CD4-positive, alpha-beta T cell (primary cell): ENCODE results near the gene KCNQ1OT1. TPM values are rescaled to one million over a fixed set of nuclear protein-coding genes. Genes with fewer than 3 reads are reported as not detected.

ENCODE experiments used
- ATAC-seq: fragments of 200-7000 bp; cut with Tn5 transposase; one replicate; pipeline ENCODE4 v1.10.0; 2022; ENCODE audit warnings: mild to moderate bottlenecking; ENCODE audit not compliant: poor library complexity
- CTCF ChIA-PET: fragments of 350-600 bp; sonication (Branson Sonifier 250); formaldehyde crosslinking; loops from one replicate; lab custom pipeline; 2021; ENCODE audit warnings: antibody characterized with exemption, inconsistent platforms; lab: Charles Lee
- POLR2A ChIA-PET: fragments of 350-600 bp; sonication (Branson Sonifier 250); formaldehyde crosslinking; loops from one replicate; lab custom pipeline; 2021; ENCODE audit warnings: antibody characterized with exemption, inconsistent platforms; lab: Charles Lee
- DNase-seq, 14 experiments: peaks; one replicate each; pipeline ENCODE4 v3.0.0-alpha.2; 2013 to 2020; ENCODE audit warnings: mixed read lengths in 2 of 14
- H3K27ac ChIP-seq, 2 donors: one replicate each; pipeline versions ENCODE4 v1.5.1 to v1.7.0; 2013; ENCODE audit warnings: low read length in 2 of 2, low read depth in 1 of 2, mild to moderate bottlenecking in 1 of 2
- H3K27me3 ChIP-seq, 2 experiments: 1 replicate in 1 of 2; 2 replicates in 1 of 2; pipeline versions ENCODE4 v1.6.1 to v1.7.0; 2013; ENCODE audit warnings: low read length in 2 of 2, control low read depth in 1 of 2, mild to moderate bottlenecking in 1 of 2, moderate library complexity in 1 of 2; ENCODE audit not compliant: insufficient read depth in 2 of 2, control insufficient read depth in 1 of 2
- H3K36me3 ChIP-seq: one replicate; pipeline ENCODE4 v1.6.1; 2013; ENCODE audit warnings: low read length, control low read depth; ENCODE audit not compliant: insufficient read depth
- H3K4me1 ChIP-seq: one replicate; pipeline ENCODE4 v1.6.1; 2013; ENCODE audit warnings: low read length, control low read depth; ENCODE audit not compliant: insufficient read depth
- H3K4me3 ChIP-seq: one replicate; pipeline ENCODE4 v1.5.1; 2013; ENCODE audit warnings: mild to moderate bottlenecking, low read length, moderate library complexity
- H3K9me3 ChIP-seq, 2 experiments: 1 replicate in 1 of 2; 2 replicates in 1 of 2; pipeline versions ENCODE4 v1.6.1 to v1.7.0; 2013; ENCODE audit warnings: low read length in 2 of 2, mild to moderate bottlenecking in 2 of 2, control low read depth in 1 of 2, moderate library complexity in 1 of 2; ENCODE audit not compliant: control insufficient read depth in 1 of 2, insufficient read depth in 1 of 2
- H3K27ac Mint-ChIP-seq: one replicate; pipeline ENCODE4 v1.8.0; 2020; ENCODE audit warnings: mixed read lengths
- H3K27me3 Mint-ChIP-seq: one replicate; pipeline ENCODE4 v1.8.0; 2021; ENCODE audit warnings: mixed read lengths
- H3K36me3 Mint-ChIP-seq: one replicate; pipeline ENCODE4 v1.8.0; 2021; ENCODE audit warnings: low read depth, mixed read lengths
- H3K4me1 Mint-ChIP-seq: one replicate; pipeline ENCODE4 v1.8.0; 2021; ENCODE audit warnings: low read depth, mixed read lengths
- H3K4me3 Mint-ChIP-seq: one replicate; pipeline ENCODE4 v1.8.0; 2020; ENCODE audit warnings: mild to moderate bottlenecking, mixed read lengths
- H3K9me3 Mint-ChIP-seq: one replicate; pipeline ENCODE4 v1.8.0; 2020; ENCODE audit warnings: mixed read lengths
- CTCF ChIP-seq: fragments of 200-600 bp; IDR thresholded peaks from one replicate; pipeline ENCODE4 v1.8.0; 2022; ENCODE audit warnings: antibody characterized with exemption, mild to moderate bottlenecking
- intact Hi-C, 2 experiments: fragments of 100-400 bp; cut with DNase I in 1 of 2; cut with micrococcal nuclease in 1 of 2; formaldehyde crosslinking; loops; one replicate each; pipeline versions ENCODE4 v1.15.1 to v1.9.0; 2023 to 2025; cut with DNase I, micrococcal nuclease
- total RNA-seq, 174 experiments: library from RNA in 2 of 174; stranded (reverse) in 2 of 174; gene quantifications; one replicate each; pipeline ENCODE4 v1.2.3 and lab custom pipeline; 2021 to 2026

KCNQ1OT1 gene
- total RNA-seq, 2 experiments from 2014 or later: 0.17 to 0.22 TPM

GRCh38 chr11:2593393-2593950 lies 106.3 kb downstream of the KCNQ1OT1 start:
- no peak overlapping the region for H3K27ac Mint-ChIP-seq
- POLR2A ChIA-PET: no interaction called here
- no peak for TF ChIP-seq CTCF
- H3K27me3 Mint-ChIP-seq: no peaks in the 10 kb centered on the region
- H3K9me3 ChIP-seq: peaks cover 2 to 17% of the 10 kb centered on the region in 2 experiments
- H3K4me1 ChIP-seq: no peaks in the 10 kb centered on the region
- no peak for DNase-seq
- H3K4me1 Mint-ChIP-seq: no peaks in the 10 kb centered on the region
- H3K4me3 Mint-ChIP-seq: no peak overlapping the region
- CTCF ChIA-PET: no interaction called here
- H3K4me3 ChIP-seq: no peak overlapping the region
- H3K36me3 Mint-ChIP-seq: peaks cover 97% of the 10 kb centered on the region
- peaks cover 7% of the 10 kb centered on the region for H3K9me3 Mint-ChIP-seq
- no peak for ATAC-seq
- intact Hi-C loops: no loop called here
- H3K27me3 ChIP-seq: no peaks in the 10 kb centered on the region
- H3K27ac ChIP-seq: no peak overlapping the region
- H3K36me3 ChIP-seq: peaks cover 22% of the 10 kb centered on the region

GRCh38 chr11:2592559-2593392 lies 107.0 kb downstream of the KCNQ1OT1 start:
- H3K36me3 Mint-ChIP-seq: peaks cover 97% of the 10 kb centered on the region
- no peak overlapping the region for H3K27ac ChIP-seq
- no peak overlapping the region for H3K27ac Mint-ChIP-seq
- H3K4me3 Mint-ChIP-seq: no peak overlapping the region
- ATAC-seq: no peak
- no peak for TF ChIP-seq CTCF
- H3K4me1 ChIP-seq: no peaks in the 10 kb centered on the region
- peaks cover 7% of the 10 kb centered on the region for H3K9me3 Mint-ChIP-seq
- intact Hi-C loops: no loop called here
- CTCF ChIA-PET: no interaction called here
- H3K4me3 ChIP-seq: no peak overlapping the region
- POLR2A ChIA-PET: no interaction called here
- H3K27me3 Mint-ChIP-seq: no peaks in the 10 kb centered on the region
- no peak for DNase-seq
- peaks cover 0 to 17% of the 10 kb centered on the region in 2 experiments for H3K9me3 ChIP-seq
- H3K27me3 ChIP-seq: no peaks in the 10 kb centered on the region
- H3K36me3 ChIP-seq: peaks cover 22% of the 10 kb centered on the region
- no peaks in the 10 kb centered on the region for H3K4me1 Mint-ChIP-seq

GRCh38 chr11:2591805-2592204 lies 108.0 kb downstream of the KCNQ1OT1 start:
- ATAC-seq: no peak
- Histone ChIP-seq H3K27ac (no peak overlapping the region), H3K9me3 (peaks cover 0 to 18% of the 10 kb centered on the region in 2 experiments), H3K4me1 (no peaks in the 10 kb centered on the region), H3K27me3 (no peaks in the 10 kb centered on the region), H3K4me3 (no peak overlapping the region), H3K36me3 (peaks cover 22% of the 10 kb centered on the region)
- intact Hi-C loops: no loop called here
- H3K27ac Mint-ChIP-seq: no peak overlapping the region
- peaks cover 7% of the 10 kb centered on the region for H3K9me3 Mint-ChIP-seq
- H3K27me3 Mint-ChIP-seq: no peaks in the 10 kb centered on the region
- POLR2A ChIA-PET: no interaction called here
- H3K4me1 Mint-ChIP-seq: no peaks in the 10 kb centered on the region
- no peak overlapping the region for H3K4me3 Mint-ChIP-seq
- no peak for DNase-seq
- TF ChIP-seq CTCF: no peak
- H3K36me3 Mint-ChIP-seq: peaks cover 88% of the 10 kb centered on the region
- CTCF ChIA-PET: no interaction called here
